Stimulated activated naive CD4-positive, alpha-beta T cell (primary cell): ENCODE data around the gene MEIOSIN.
A peak's percentile ranks its signal among the peaks of the same experiment; 100 is the strongest.
"Not testable (repeated sequence)": the region's sequence is repeated elsewhere in the genome, so short reads cannot be mapped to it uniquely, and the experiment has no call there.

ENCODE experiments used
- DNase-seq, 6 experiments: peaks; one replicate each; lab custom pipeline; 2025; lab: John Stamatoyannopoulos, UW

Gene MEIOSIN

GRCh38 chr19:45717983-45718650 lies 15.1 kb upstream of the MEIOSIN start:
- DNase-seq = peak in 1 of 6 experiments; percentile 25

DNA sequence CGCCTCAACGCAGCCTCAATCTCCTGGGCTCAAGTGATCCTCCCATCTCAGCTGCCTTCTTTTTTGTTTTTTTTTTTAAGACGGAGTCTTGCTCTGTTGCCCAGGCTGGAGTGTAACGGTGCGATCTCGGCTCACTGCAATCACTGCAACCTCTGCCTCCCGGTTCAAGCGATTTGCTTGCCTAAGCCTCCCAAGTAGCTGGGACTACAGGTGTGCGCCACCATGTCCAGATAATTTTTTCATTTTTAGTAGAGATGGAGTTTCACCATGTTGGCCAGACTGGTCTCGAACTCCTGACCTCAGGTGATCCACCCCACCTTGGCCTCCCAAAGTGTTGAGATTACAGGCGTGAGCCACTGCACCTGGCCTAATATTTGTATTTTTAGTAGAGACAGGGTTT lies 13.2 kb upstream of the MEIOSIN start:
- not testable (repeated sequence) for DNase-seq

DNA sequence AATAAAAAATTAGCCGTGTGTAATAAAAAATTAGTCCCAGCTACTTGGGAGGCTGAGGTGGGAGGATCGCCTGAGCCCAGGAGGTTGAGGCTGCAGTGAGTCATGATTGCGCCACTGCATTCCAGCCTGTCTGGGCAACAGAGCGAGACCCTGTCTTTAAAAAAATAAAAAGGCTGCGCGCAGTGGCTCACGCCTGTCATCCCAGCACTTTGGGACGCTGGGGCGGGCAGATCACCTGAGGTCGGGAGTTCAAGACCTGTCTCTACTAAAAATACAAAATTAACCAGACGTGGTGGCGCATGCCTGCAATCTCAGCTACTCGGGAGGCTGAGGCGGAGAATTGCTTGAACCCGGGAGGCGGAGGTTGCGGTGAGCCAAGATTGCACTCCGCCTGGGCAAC lies 4.6 kb upstream of the MEIOSIN start:
- DNase-seq = not testable (repeated sequence)

DNA sequence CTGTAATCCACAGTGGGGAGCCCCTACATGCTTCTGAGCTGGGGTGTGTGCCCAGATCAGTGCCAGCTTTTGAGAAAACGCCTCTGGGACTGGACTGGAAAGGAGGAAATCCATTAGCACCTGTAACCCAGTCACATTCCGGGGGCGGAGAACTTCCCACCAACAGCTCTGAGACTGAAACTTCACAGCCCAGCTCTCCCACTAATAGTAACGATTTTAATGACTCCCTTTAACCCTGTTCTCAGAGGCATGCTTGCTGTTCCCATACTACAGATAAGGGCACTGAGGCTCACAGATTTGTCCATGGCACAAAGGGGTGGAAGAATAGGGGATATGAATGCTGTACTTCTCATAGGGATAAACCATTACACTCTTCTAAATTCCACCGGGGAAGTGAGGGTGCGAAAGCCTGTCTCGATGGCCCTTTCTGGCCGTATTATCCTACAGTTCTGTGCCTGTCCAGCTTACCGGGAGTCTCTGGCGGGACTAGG lies 3.4 kb upstream of the MEIOSIN start:
- DNase-seq = no peak

- DNase-seq = peak; percentile 86 to 94 (median 89)
Measured at GRCh38 chr19:45730368-45731288, 2.6 kb upstream of the MEIOSIN start, which contains the start of gene FBXO46. FBXO46 (minus strand) TSS chr19:45730896; CDS start chr19:45713495, 17,401 bp downstream.

DNA sequence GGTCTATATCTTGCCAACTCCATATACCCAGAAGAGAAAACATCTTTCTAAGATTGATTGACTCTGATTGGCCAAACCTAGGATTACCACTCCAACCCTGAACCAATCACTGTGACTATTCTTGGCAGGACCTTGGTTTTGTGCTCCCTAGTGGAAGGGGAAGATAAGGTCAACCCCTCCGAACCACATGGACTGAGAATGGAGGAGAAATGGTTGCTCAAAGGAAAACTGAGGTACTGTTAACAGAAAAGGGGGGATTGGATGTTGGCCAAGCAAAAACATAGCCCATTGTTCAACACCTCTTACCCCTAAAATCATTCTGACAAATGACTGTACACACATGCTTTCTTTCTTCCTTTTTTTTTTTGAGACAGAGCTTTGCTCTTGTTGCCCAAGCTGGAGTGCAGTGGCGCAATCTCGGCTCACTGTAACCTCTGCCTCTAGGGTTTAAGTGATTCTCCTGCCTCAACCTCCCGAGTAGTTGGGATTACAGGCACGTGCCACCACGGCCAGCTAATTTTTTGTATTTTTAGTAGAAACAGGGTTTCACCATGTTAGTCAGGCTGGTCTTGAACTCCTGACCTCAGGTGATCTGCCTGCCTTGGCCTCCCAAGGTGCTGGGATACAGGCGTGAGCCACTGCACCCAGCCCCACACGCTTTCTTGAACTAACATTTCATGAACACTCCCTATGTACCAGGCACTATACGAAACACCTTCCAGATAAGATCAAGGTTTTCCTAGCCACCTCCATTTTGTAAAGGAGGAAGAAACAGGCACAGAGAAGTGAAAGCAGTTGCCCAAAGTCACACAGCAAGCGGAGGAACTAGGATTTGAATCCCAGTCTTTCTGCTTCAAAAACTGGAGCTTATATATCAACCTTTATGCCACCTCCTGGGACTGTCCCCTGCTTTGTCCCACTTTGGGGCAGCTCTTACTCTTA lies 6.5 kb downstream of the MEIOSIN start:
- DNase-seq = no peak

GRCh38 chr19:45742969-45743368 lies 9.7 kb downstream of the MEIOSIN start:
- DNase-seq = no peak

GRCh38 chr19:45745606-45746005 lies 12.4 kb downstream of the MEIOSIN start:
- DNase-seq = no peak

DNA sequence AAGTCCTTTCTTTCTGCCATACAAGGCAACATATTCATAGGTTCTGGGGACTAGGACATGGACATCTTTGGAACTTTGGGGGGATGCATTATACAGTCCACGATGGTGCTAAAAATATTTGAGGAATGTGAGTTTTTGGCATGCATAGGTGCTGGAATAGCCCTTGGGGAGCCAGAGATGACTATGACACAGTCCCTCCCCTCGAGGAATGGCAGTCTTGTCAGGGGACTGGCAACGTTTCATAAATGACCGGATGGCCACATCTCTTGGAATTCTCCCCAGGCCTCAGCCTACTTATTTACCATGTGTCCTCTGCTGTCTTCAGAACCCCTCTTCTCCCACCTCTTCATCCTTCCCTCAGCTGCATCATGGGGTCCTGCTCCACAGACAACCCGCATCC lies 13.6 kb downstream of the MEIOSIN start:
- DNase-seq = no peak

GRCh38 chr19:45747513-45747912 lies 14.3 kb downstream of the MEIOSIN start:
- no peak for DNase-seq

GRCh38 chr19:45751483-45751882 lies 18.2 kb downstream of the MEIOSIN start:
- not testable (repeated sequence) for DNase-seq

DNA sequence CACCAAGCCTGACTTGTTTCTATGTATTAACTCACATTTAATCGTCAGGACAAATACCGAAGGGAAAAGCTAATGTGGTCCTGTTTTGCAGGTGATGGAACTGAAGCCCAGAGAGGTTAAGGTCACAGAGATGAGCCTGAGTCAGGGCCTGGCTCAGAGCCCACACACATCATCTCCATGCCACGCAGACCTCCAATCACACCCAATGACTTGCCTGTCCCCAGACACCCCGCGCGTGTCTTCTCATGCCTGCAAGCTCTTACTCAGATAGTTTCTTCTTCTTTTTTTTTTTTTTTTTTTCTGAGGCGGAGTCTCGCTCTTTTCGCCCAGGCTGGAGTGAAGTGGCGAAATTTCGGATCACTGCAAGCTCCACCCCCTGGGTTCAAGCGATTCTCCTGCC lies 19.4 kb downstream of the MEIOSIN start:
- DNase-seq = no peak

DNA sequence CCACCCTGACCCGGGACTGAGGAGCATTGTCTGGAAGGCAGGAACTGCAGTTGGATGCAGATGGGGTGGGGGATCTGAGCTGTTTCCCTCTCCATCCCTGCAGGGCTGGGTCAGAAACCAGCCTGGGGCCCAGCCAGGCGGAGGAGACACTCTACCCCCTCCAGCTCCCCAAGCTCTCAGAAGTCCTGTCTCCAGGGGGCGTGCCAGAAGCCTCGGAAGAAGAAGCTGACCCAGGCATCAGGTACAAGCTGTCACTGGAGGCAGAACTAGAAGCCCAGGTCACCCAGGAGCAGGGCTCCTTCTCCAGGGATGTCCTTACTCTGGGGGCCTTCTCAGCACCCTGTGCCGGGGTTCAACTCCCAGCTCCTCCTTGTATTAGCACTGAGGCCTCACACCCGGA lies 20.3 kb downstream of the MEIOSIN start:
- no peak for DNase-seq

DNA sequence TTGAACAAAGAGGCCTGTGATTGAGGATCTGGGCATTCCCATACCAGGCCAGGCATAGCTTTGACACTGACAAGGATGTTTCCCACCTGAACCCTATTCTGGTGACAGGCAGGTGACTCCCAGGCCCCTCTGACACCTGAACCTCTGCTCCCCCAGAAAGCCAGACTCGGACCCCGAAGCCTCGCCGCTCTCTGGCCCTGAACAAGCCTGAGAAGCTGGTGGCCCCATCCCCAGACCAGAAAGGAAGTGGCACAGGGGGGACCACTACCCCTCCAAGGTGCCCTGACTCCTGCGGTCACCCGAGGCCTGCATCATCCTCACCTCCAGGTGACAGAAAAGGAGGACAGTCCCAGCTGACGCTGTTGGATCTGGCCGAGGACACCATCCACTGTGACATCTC lies 21.1 kb downstream of the MEIOSIN start:
- DNase-seq = no peak

GRCh38 chr19:45757695-45758094 lies 24.5 kb downstream of the MEIOSIN start:
- DNase-seq = no peak

DNA sequence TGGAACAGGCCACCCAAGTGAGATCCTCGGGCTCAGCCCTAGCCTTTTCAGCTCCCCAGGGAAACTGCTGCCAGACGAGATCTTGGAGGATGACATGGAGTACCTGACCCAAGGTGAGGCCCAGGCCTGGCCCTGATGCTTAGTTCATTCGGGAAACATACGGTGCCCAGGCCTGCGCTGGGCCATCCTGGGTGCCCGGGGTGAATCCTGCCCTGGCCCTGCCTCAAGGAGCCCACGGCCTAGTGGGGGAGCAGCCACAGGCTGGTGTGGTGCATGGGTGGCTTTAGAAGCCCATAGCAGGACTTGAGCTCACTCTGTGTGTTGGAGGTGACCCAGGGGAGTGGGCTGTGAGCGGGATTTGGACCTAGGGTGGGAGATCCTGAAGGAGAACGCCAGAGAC lies 25.7 kb downstream of the MEIOSIN start:
- no peak for DNase-seq

DNA sequence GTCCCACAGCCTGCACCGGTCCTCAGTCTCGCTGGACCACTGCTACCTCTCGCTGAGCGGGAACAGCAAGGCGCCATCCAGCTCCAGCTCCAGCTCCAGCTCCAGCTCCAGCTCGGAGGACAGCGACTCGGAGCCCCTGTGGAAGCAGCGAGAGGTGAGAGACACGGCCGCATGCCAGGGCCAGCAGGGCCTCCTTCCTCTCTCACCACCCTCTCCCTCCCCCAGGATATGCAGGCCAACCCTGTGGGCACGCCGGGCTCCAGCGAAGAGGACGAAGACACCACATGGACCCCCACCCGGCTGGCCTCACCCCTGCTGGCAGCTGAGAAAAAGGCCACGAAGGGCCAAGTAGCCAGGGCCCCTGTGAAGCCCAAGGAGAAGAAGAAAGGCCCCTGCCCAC lies 28.5 kb downstream of the MEIOSIN start:
- no peak for DNase-seq

GRCh38 chr19:45762870-45763631 lies 29.8 kb downstream of the MEIOSIN start:
- DNase-seq = no peak

DNA sequence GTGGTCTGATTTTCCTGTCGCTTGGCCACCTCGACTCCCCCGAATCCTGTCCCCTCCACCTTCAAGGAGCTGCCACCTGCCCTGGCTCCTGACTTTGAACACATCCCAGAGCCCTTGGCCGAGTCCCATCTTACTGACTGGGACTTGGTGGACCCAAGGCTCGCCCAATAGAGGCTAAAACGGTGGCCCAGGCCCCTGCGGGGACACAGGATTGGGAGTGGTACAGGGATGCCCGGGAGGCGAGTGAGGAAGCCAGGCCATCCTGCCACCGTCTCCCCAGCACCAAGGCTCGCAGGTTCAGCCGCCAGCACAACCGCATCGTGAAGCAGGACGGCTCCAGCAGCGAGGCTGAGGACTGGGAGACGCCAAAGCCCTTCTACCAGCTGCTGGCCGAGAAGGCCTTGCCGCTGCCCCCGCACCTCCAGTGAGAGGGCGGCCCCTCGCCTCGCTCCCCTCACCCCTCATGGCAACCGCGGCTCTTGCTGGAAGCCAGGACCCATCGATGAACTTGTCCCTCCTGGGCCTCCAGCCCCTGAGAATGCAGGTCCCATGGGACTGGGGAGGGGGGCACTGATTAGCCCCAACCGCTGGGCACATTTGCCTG lies 30.6 kb downstream of the MEIOSIN start:
- DNase-seq = no peak

DNA sequence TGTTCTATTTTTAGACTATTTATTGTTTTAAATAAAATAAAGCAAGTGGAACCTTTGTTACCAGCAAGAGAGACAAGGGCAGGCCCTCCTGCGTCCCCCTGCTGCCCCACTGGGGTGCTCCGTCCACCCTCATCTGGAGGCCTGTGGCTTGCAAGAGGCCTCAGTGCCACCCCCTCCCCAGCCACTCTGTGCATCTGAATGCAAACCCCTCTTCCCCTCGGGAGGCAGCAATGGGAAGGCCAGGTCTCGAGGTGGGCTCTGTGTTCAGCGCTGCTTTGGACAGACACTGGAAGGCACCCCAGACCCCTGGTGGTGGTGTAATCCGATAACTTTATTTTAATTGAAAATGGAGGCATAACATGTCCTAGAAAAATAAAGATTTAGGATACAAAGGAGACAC lies 31.2 kb downstream of the MEIOSIN start:
- DNase-seq = no peak
